Fibroblast of villous mesenchyme (primary cell): ENCODE data around the gene COX18. TPM values are rescaled to one million over a fixed set of nuclear protein-coding genes. Genes with fewer than 3 reads are reported as not detected.

Experiments
- DNase-seq: peaks from one replicate; pipeline ENCODE4 v3.0.0-alpha.2; 2010; ENCODE audit warnings: low read depth
- H3K4me3 ChIP-seq: 2 replicates; pipeline ENCODE4 v1.5.1; 2011; ENCODE audit warnings: low read depth, mild to moderate bottlenecking, low read length
- CTCF ChIP-seq: IDR thresholded peaks from 2 replicates; pipeline ENCODE4 v1.5.1; 2012; ENCODE audit warnings: low read depth, mild to moderate bottlenecking, low read length; ENCODE audit not compliant: insufficient read depth
- total RNA-seq: library from RNA; depleted of rRNA; stranded (reverse); fragments of >200 nt; gene quantifications from 2 replicates; pipeline ENCODE4 v1.2.3, GENCODE V29; 2012

The COX18 gene
- total RNA-seq, 1 donor: 36.3 TPM

- H3K4me3 ChIP-seq: peak overlapping the region; percentile 77
- no peak for TF ChIP-seq CTCF
- peak; percentile 56 for DNase-seq
Observed at GRCh38 chr4:73068491-73069337, 802 bp downstream of the COX18 start.

DNA sequence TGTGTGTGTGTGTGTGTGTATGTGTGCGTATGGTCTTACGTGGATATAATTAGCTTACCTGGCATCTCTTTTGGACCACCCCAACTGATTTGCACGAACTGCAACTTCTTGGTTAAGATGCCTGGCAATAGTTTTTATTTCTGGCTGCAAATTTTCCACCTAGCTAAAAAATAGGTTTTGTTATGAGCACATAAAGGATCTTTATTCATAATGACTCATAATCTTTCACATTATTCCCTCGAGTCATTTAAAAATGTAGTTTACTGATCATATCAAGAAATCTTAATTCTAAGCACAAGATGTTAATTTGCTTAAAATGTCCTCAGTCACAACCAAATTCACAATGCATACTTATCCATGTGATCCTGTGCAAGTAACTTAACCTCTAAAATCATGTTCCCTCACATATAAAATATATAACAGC lies 1.5 kb downstream of the COX18 start:
- no peak for DNase-seq
- no peak for TF ChIP-seq CTCF
- H3K4me3 ChIP-seq: peak overlapping the region; percentile 77

GRCh38 chr4:73066928-73067327 lies 2.6 kb downstream of the COX18 start:
- no peak overlapping the region for H3K4me3 ChIP-seq
- no peak for DNase-seq
- TF ChIP-seq CTCF: no peak

- no peak for TF ChIP-seq CTCF
- no peak for DNase-seq
- H3K4me3 ChIP-seq: no peak overlapping the region
Observed at GRCh38 chr4:73066445-73066844, 3.1 kb downstream of the COX18 start.

DNA sequence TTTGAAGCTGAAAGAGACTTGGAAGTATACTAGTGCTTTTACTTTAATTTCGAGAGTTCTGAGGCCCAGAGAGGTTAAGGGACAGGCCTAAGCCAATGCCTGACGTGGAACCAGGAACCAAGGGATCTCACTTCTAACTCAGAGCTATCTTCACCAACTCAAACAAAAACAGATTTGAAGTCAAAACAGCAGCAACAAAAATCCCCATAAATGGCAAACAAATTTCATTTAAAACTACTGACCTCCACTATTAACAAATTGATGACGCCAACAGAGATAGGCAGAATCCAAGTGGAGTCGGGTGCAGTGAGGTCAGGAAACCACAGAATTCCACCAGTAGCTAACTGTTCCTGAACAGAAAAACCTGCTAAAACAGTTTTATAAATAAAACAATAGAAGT lies 5.0 kb downstream of the COX18 start:
- no peak for TF ChIP-seq CTCF
- H3K4me3 ChIP-seq: no peak overlapping the region
- peak; percentile 67 for DNase-seq

DNA sequence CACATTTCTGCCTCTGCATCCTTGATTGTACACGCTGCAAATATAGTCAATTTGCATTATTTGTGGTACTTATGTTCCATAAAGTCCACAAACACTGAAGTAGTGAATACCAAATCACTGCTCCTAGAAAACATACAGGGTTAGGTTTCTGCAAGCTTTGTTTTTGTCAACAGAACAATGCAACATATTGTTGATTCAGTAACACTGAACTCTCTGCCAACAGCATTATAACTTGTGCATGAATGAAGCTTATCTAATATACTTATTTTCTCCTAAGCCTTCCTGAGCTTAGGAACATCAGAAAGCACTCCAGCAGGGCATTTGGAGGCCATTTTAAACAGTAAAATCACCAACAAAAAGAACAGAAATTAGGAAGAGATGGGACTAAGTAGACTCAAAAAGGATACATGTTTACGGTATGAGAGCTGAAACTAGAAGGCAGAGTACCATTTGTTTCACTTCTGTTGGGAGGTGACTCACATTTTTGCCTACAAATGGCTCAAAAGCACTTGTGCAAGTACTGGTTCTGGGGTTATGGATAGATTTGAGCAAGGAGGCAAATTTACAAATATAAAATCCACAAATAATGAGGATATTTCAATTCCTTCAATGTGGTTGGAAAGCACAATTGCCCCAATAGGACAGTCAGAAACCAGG lies 14.1 kb downstream of the COX18 start:
- TF ChIP-seq CTCF: no peak
- H3K4me3 ChIP-seq: no peak overlapping the region
- peak; percentile 6 for DNase-seq
